Activated T-helper 9 cell treated with anti-CD3 and anti-CD28 coated beads, Interleukin-2, amount 50 U/mL, for 16 hours (primary cell): ENCODE data around the gene NAT9.

Experiments
- DNase-seq: peaks from one replicate; pipeline ENCODE4 v3.0.0-alpha.2; 2020; ENCODE audit warnings: low read depth

NAT9 gene

GRCh38 chr17:74761419-74761818, 14.7 kb downstream of the NAT9 start:
- DNase-seq: no peak

GRCh38 chr17:74760404-74761105, 15.6 kb downstream of the NAT9 start:
- no peak for DNase-seq

GRCh38 chr17:74759941-74760340, 16.2 kb downstream of the NAT9 start:
- no peak for DNase-seq

- no peak for DNase-seq
Observed at GRCh38 chr17:74759243-74759801, 16.8 kb downstream of the NAT9 start.

GRCh38 chr17:74758848-74759168, 17.3 kb downstream of the NAT9 start:
- DNase-seq: no peak

GRCh38 chr17:74757931-74758847, 18.0 kb downstream of the NAT9 start:
- no peak for DNase-seq

GRCh38 chr17:74757502-74757901, 18.6 kb downstream of the NAT9 start:
- no peak for DNase-seq

GRCh38 chr17:74756891-74757290, 19.3 kb downstream of the NAT9 start:
- no peak for DNase-seq

GRCh38 chr17:74755533-74755932, 20.6 kb downstream of the NAT9 start:
- DNase-seq: no peak

GRCh38 chr17:74754832-74755231, 21.3 kb downstream of the NAT9 start:
- DNase-seq: no peak

GRCh38 chr17:74752822-74753401, 23.2 kb downstream of the NAT9 start:
- no peak for DNase-seq

GRCh38 chr17:74752415-74752814, 23.7 kb downstream of the NAT9 start:
- no peak for DNase-seq

GRCh38 chr17:74750327-74751069, 25.6 kb downstream of the NAT9 start:
- no peak for DNase-seq

- no peak for DNase-seq
Observed at GRCh38 chr17:74750039-74750326, 26.2 kb downstream of the NAT9 start.

- DNase-seq: peak; percentile 27
Observed at GRCh38 chr17:74749279-74750038, 26.7 kb downstream of the NAT9 start.

GRCh38 chr17:74748529-74749278, 27.4 kb downstream of the NAT9 start, which contains the start of gene NHERF1:
Gene NHERF1 (plus strand): TSS chr17:74748628. CDS start chr17:74748847, 219 bp downstream.
- DNase-seq: peak; percentile 94

- no peak for DNase-seq
Observed at GRCh38 chr17:74748279-74748528, 27.9 kb downstream of the NAT9 start.

GRCh38 chr17:74746922-74747321, 29.2 kb downstream of the NAT9 start:
- DNase-seq: no peak

GRCh38 chr17:74746376-74746775, 29.8 kb downstream of the NAT9 start:
- no peak for DNase-seq

- DNase-seq: no peak
Observed at GRCh38 chr17:74745548-74746177, 30.5 kb downstream of the NAT9 start.
